DND-41 (cell line): ENCODE measurements around the gene BRS3.

Source experiments
- ATAC-seq: fragments of 200-7000 bp; cut with Tn5 transposase; 3 replicates; pipeline ENCODE4 v1.9.1; 2021; ENCODE audit warnings: low read depth; ENCODE audit not compliant: insufficient read depth
- DNase-seq: peaks from one replicate; pipeline ENCODE4 v3.0.0-alpha.2; 2020
- H2AFZ ChIP-seq: 2 replicates; pipeline ENCODE4 v1.6.0; 2012; ENCODE audit warnings: low read depth, low read length
- H3K27ac ChIP-seq: 2 replicates; pipeline ENCODE4 v1.5.1; 2012; ENCODE audit warnings: low read length, inconsistent platforms
- H3K27me3 ChIP-seq: fragments of 200-600 bp; sonication (generic); 2 replicates; pipeline ENCODE4 v1.6.0; 2012; ENCODE audit warnings: low read length, mild to moderate bottlenecking, inconsistent platforms; ENCODE audit not compliant: insufficient read depth, poor library complexity
- H3K36me3 ChIP-seq: 2 replicates; pipeline ENCODE4 v1.5.1; 2012; ENCODE audit warnings: low read length, inconsistent platforms; ENCODE audit not compliant: insufficient read depth
- H3K4me1 ChIP-seq: 2 replicates; pipeline ENCODE4 v1.5.1; 2012; ENCODE audit warnings: mild to moderate bottlenecking, low read length; ENCODE audit not compliant: insufficient read depth
- H3K4me2 ChIP-seq: 2 replicates; pipeline ENCODE4 v1.6.0; 2012; ENCODE audit warnings: mild to moderate bottlenecking, moderate library complexity, low read length, inconsistent platforms; ENCODE audit not compliant: insufficient read depth
- H3K4me3 ChIP-seq, 2 experiments: fragments of 200-600 bp in 1 of 2; shearing (Covaris generic) in 1 of 2; 2 replicates each; pipeline ENCODE4 v1.5.1; 2012 to 2016; ENCODE audit warnings: inconsistent platforms in 2 of 2, low read length in 2 of 2, mild to moderate bottlenecking in 2 of 2, low read depth in 1 of 2, moderate library complexity in 1 of 2
- H3K79me2 ChIP-seq: 2 replicates; pipeline ENCODE4 v1.6.0; 2012; ENCODE audit warnings: low read length, inconsistent platforms; ENCODE audit not compliant: insufficient read depth
- H3K9ac ChIP-seq: 2 replicates; pipeline ENCODE4 v1.6.0; 2012; ENCODE audit warnings: low read depth, mild to moderate bottlenecking, inconsistent platforms, low read length, moderate library complexity
- H3K9me3 ChIP-seq: 2 replicates; pipeline ENCODE4 v1.5.1; 2012; ENCODE audit warnings: low read length, moderate library complexity, mild to moderate bottlenecking, inconsistent platforms; ENCODE audit not compliant: insufficient read depth, severe bottlenecking
- H4K20me1 ChIP-seq: 2 replicates; pipeline ENCODE4 v1.6.0; 2012; ENCODE audit warnings: low read length; ENCODE audit not compliant: insufficient read depth
- CTCF ChIP-seq: IDR thresholded peaks from 2 replicates; pipeline ENCODE4 v1.5.1; 2012; ENCODE audit warnings: borderline replicate concordance, low read length, moderate library complexity, mild to moderate bottlenecking; ENCODE audit not compliant: poor library complexity, severe bottlenecking; ENCODE audit errors: extremely low read depth
- EZH2 ChIP-seq: IDR thresholded peaks from 3 replicates; pipeline ENCODE4 v1.6.1; 2012; ENCODE audit warnings: borderline replicate concordance, low read depth, mild to moderate bottlenecking, moderate library complexity, low read length, inconsistent platforms; ENCODE audit not compliant: severe bottlenecking

BRS3 gene

GRCh38 chrX:136496764-136497555 is 9.2 kb downstream of the BRS3 start:
- Histone ChIP-seq H3K4me2 (peak overlapping the region; percentile 69), H3K9ac (peak overlapping the region; percentile 80), H3K27me3 (no peaks in the 10 kb centered on the region), H3K9me3 (no peaks in the 10 kb centered on the region), H3K4me3 (peak overlapping the region; percentile 83 to 91; a peak in 3 of 4 replicates), H3K4me1 (peaks cover 29% of the 10 kb centered on the region), H4K20me1 (no peaks in the 10 kb centered on the region), H3K36me3 (peaks cover 22% of the 10 kb centered on the region), H3K27ac (peak overlapping the region; percentile 88), H2AFZ (peak overlapping the region; percentile 93), H3K79me2 (peaks cover 23% of the 10 kb centered on the region)
- TF ChIP-seq EZH2 = no peak
- no peak for TF ChIP-seq CTCF
- ATAC-seq (peak; percentile 75), DNase-seq (peak; percentile 90)

- Histone ChIP-seq H3K36me3 (peaks cover 27% of the 10 kb centered on the region), H3K27ac (peak within 1 kb of the TSS; percentile 88), H4K20me1 (no peaks in the 10 kb centered on the region), H3K9me3 (no peaks in the 10 kb centered on the region), H3K4me1 (peaks cover 29% of the 10 kb centered on the region), H3K79me2 (peaks cover 23% of the 10 kb centered on the region), H3K4me2 (peak within 1 kb of the TSS; percentile 69), H3K4me3 (peak within 1 kb of the TSS; percentile 83 to 91), H3K27me3 (no peaks in the 10 kb centered on the region), H3K9ac (peak within 1 kb of the TSS; percentile 80), H2AFZ (peak within 1 kb of the TSS; percentile 93)
- DNase-seq (no peak), ATAC-seq (peak; percentile 23)
- TF ChIP-seq EZH2 = no peak
Measured at GRCh38 chrX:136497556-136498052, 9.9 kb downstream of the BRS3 start, which contains the start of gene HTATSF1. Gene HTATSF1 (plus strand): TSS chrX:136497592. CDS start chrX:136497685, 93 bp downstream.

GRCh38 chrX:136519069-136519468 is 31.3 kb downstream of the BRS3 start:
- ATAC-seq (no peak), DNase-seq (no peak)
- Histone ChIP-seq H3K4me1 (peaks cover 5% of the 10 kb centered on the region; the same call in 1 of the 2 replicates), H3K36me3 (no peaks in the 10 kb centered on the region), H4K20me1 (no peaks in the 10 kb centered on the region), H3K4me3 (no peak overlapping the region), H3K79me2 (no peaks in the 10 kb centered on the region), H3K27ac (no peak overlapping the region), H2AFZ (no peak overlapping the region), H3K27me3 (no peaks in the 10 kb centered on the region), H3K9ac (no peak overlapping the region), H3K4me2 (no peak overlapping the region), H3K9me3 (no peaks in the 10 kb centered on the region)
- TF ChIP-seq CTCF = no peak
- no peak for TF ChIP-seq EZH2

- DNase-seq (no peak), ATAC-seq (no peak)
- Histone ChIP-seq H3K4me3 (no peak overlapping the region), H4K20me1 (no peaks in the 10 kb centered on the region), H3K9ac (no peak overlapping the region), H3K36me3 (no peaks in the 10 kb centered on the region), H3K79me2 (no peaks in the 10 kb centered on the region), H3K4me1 (peaks cover 5% of the 10 kb centered on the region; the same call in 1 of the 2 replicates), H3K27ac (no peak overlapping the region), H3K9me3 (no peaks in the 10 kb centered on the region), H3K27me3 (no peaks in the 10 kb centered on the region), H2AFZ (no peak overlapping the region), H3K4me2 (no peak overlapping the region)
- no peak for TF ChIP-seq EZH2
- no peak for TF ChIP-seq CTCF
Measured at GRCh38 chrX:136523770-136524169, 36.0 kb downstream of the BRS3 start.
